H1 (cell line): ENCODE results near the gene MARCHF10. TPM values are rescaled to one million over a fixed set of nuclear protein-coding genes. Genes with fewer than 3 reads are reported as not detected.

Experiments used
- CTCF ChIA-PET: fragments of 300-600 bp; sonication (Branson Sonifier 250); formaldehyde crosslinking; loops from one replicate; lab custom pipeline; 2021; ENCODE audit not compliant: partially characterized antibody; lab: Charles Lee
- POLR2A ChIA-PET: fragments of 300-600 bp; sonication (Branson Sonifier 250); formaldehyde crosslinking; loops from one replicate; lab custom pipeline; 2021; ENCODE audit warnings: inconsistent platforms; ENCODE audit not compliant: partially characterized antibody; lab: Charles Lee
- DNase-seq, 2 experiments: peaks; one replicate each; pipeline versions ENCODE4 v3.0.0 to v3.0.0-alpha.2; 2010 to 2022; ENCODE audit warnings: low spot score in 2 of 2, low read depth in 1 of 2, mixed read lengths in 1 of 2
- FAIRE-seq: peaks from 2 replicates; lab custom pipeline; 2011; peaks lifted over from hg19 to GRCh38; lab: Jason Lieb, UNC
- H2AFZ ChIP-seq: 2 replicates; pipeline ENCODE4 v1.8.1; 2012; ENCODE audit warnings: low read length, inconsistent platforms
- H2AK5ac ChIP-seq: 2 replicates; pipeline ENCODE4 v1.6.1; 2013; ENCODE audit warnings: low read depth, low read length
- H2BK120ac ChIP-seq: replicated peaks from 2 replicates; pipeline ENCODE3; 2013; ENCODE audit warnings: low read depth, low read length, inconsistent platforms
- H2BK12ac ChIP-seq: 2 replicates; pipeline ENCODE4 v1.6.1; 2013; ENCODE audit warnings: low read depth, low read length
- H2BK15ac ChIP-seq: 2 replicates; pipeline ENCODE4 v1.6.1; 2013; ENCODE audit warnings: low read length
- H2BK20ac ChIP-seq: 2 replicates; pipeline ENCODE4 v1.6.1; 2013; ENCODE audit warnings: low read length
- H2BK5ac ChIP-seq: 2 replicates; pipeline ENCODE4 v1.6.1; 2013; ENCODE audit warnings: low read depth, low read length
- H3K14ac ChIP-seq: 2 replicates; pipeline ENCODE4 v1.6.1; 2013; ENCODE audit warnings: inconsistent platforms; ENCODE audit not compliant: insufficient read length
- H3K18ac ChIP-seq: 2 replicates; pipeline ENCODE4 v1.6.1; 2013; ENCODE audit warnings: low read length; ENCODE audit errors: extremely low read depth
- H3K23ac ChIP-seq: 2 replicates; pipeline ENCODE4 v1.6.1; 2013; ENCODE audit warnings: inconsistent platforms; ENCODE audit not compliant: insufficient read length
- H3K23me2 ChIP-seq: 2 replicates; pipeline ENCODE4 v1.6.1; 2013; ENCODE audit warnings: low read depth, low read length
- H3K27ac ChIP-seq: 2 replicates; pipeline ENCODE4 v1.6.1; 2011; ENCODE audit warnings: low read depth, low read length, inconsistent platforms
- H3K27me3 ChIP-seq, 4 experiments: replicated peaks in 1 of 4; 1 replicate in 1 of 4; 2 replicates in 3 of 4; pipeline versions ENCODE4 v1.6.1 to v1.8.1; 2011 to 2013; ENCODE audit warnings: low read length in 3 of 4, mild to moderate bottlenecking in 3 of 4, inconsistent platforms in 2 of 4, mixed read lengths in 2 of 4, moderate library complexity in 1 of 4; ENCODE audit not compliant: control insufficient read depth in 3 of 4, insufficient read depth in 3 of 4; ENCODE audit errors: extremely low read depth in 1 of 4
- H3K36me3 ChIP-seq, 4 experiments: 2 replicates each; pipeline versions ENCODE4 v1.6.1 to v1.8.1; 2011 to 2013; ENCODE audit warnings: mild to moderate bottlenecking in 4 of 4, low read length in 3 of 4, moderate library complexity in 2 of 4, control low read depth in 1 of 4, inconsistent platforms in 1 of 4; ENCODE audit not compliant: insufficient read depth in 4 of 4, control insufficient read depth in 2 of 4
- H3K4ac ChIP-seq: replicated peaks from 2 replicates; pipeline ENCODE3; 2013; ENCODE audit warnings: low read length, low read depth, mixed read lengths, inconsistent platforms; ENCODE audit not compliant: insufficient read length
- H3K4me1 ChIP-seq, 4 experiments: replicated peaks in 1 of 4; 1 replicate in 1 of 4; 2 replicates in 3 of 4; pipeline versions ENCODE4 v1.6.1 to v1.8.1; 2011 to 2013; ENCODE audit warnings: low read length in 3 of 4, inconsistent platforms in 2 of 4, mixed read lengths in 1 of 4; ENCODE audit not compliant: insufficient read depth in 4 of 4, control insufficient read depth in 3 of 4
- H3K4me2 ChIP-seq, 2 experiments: 2 replicates each; pipeline versions ENCODE4 v1.6.1 to v1.8.1; 2011 to 2013; ENCODE audit warnings: low read depth in 2 of 2, low read length in 2 of 2, control low read depth in 1 of 2, inconsistent platforms in 1 of 2, mild to moderate bottlenecking in 1 of 2; ENCODE audit not compliant: insufficient read depth in 1 of 2
- H3K4me3 ChIP-seq, 4 experiments: fragments of 200-600, 300-600 bp in 1 of 4; sonication (generic), shearing (Covaris generic), sonication (Bioruptor Twin) in 1 of 4; 2 replicates each; pipeline versions ENCODE4 v1.5.1 to v1.8.1; 2011 to 2016; ENCODE audit warnings: low read length in 4 of 4, low read depth in 3 of 4, control low read depth in 2 of 4, inconsistent platforms in 2 of 4, mild to moderate bottlenecking in 2 of 4, mixed read lengths in 1 of 4, moderate library complexity in 1 of 4; ENCODE audit not compliant: insufficient read depth in 2 of 4; ENCODE audit errors: extremely low read depth in 1 of 4
- H3K56ac ChIP-seq: replicated peaks from 2 replicates; pipeline ENCODE3; 2013; ENCODE audit warnings: low read depth, mild to moderate bottlenecking, mixed read lengths, low read length, inconsistent platforms; ENCODE audit not compliant: insufficient read length
- H3K79me1 ChIP-seq: 2 replicates; pipeline ENCODE4 v1.6.1; 2013; ENCODE audit warnings: low read depth, low read length, control low read depth
- H3K79me2 ChIP-seq, 2 experiments: 2 replicates each; pipeline versions ENCODE4 v1.6.1 to v1.8.1; 2012 to 2013; ENCODE audit warnings: low read length in 2 of 2, mild to moderate bottlenecking in 2 of 2, inconsistent platforms in 1 of 2; ENCODE audit not compliant: insufficient read depth in 2 of 2, control insufficient read depth in 1 of 2
- H3K9ac ChIP-seq, 4 experiments: replicated peaks in 1 of 4; 1 replicate in 1 of 4; 2 replicates in 3 of 4; pipeline versions ENCODE4 v1.6.1 to v1.8.1; 2011 to 2013; ENCODE audit warnings: low read depth in 3 of 4, low read length in 3 of 4, control low read depth in 2 of 4, mild to moderate bottlenecking in 2 of 4, moderate library complexity in 2 of 4, inconsistent platforms in 1 of 4; ENCODE audit errors: extremely low read depth in 1 of 4
- H3K9me3 ChIP-seq, 2 experiments: 2 replicates each; pipeline versions ENCODE4 v1.6.1 to v1.8.1; 2012 to 2013; ENCODE audit warnings: mild to moderate bottlenecking in 2 of 2, moderate library complexity in 2 of 2, control low read depth in 1 of 2, inconsistent platforms in 1 of 2, low read depth in 1 of 2, low read length in 1 of 2, mixed read lengths in 1 of 2; ENCODE audit not compliant: insufficient read depth in 2 of 2
- H4K20me1 ChIP-seq, 2 experiments: replicated peaks in 1 of 2; 2 replicates each; pipeline versions ENCODE3 to v1.8.1; 2011 to 2013; ENCODE audit warnings: inconsistent platforms in 2 of 2, low read length in 2 of 2, mild to moderate bottlenecking in 1 of 2; ENCODE audit not compliant: insufficient read depth in 2 of 2, control insufficient read depth in 1 of 2
- H4K5ac ChIP-seq: 2 replicates; pipeline ENCODE4 v1.6.1; 2013; ENCODE audit warnings: low read length, low read depth, mixed read lengths, inconsistent platforms; ENCODE audit not compliant: insufficient read length
- H4K8ac ChIP-seq: 2 replicates; pipeline ENCODE4 v1.8.0; 2013; ENCODE audit warnings: mild to moderate bottlenecking, moderate library complexity, low read length, inconsistent platforms; ENCODE audit not compliant: insufficient read depth; ENCODE audit errors: extremely low read depth
- H4K91ac ChIP-seq: replicated peaks from 2 replicates; pipeline ENCODE3; 2013; ENCODE audit warnings: low read length, mixed read lengths, inconsistent platforms; ENCODE audit not compliant: insufficient read length
- EP300 ChIP-seq, 2 experiments: IDR thresholded peaks; 1 replicate in 1 of 2; 2 replicates in 1 of 2; pipeline ENCODE4 v1.6.1; 2011 to 2012; ENCODE audit warnings: low read depth in 2 of 2, low read length in 2 of 2, mild to moderate bottlenecking in 2 of 2, borderline replicate concordance in 1 of 2, inconsistent platforms in 1 of 2, moderate library complexity in 1 of 2
- KDM5A ChIP-seq: fragments of 200-600 bp; IDR thresholded peaks from 2 replicates; pipeline ENCODE4 v1.7.1; 2012; ENCODE audit warnings: mild to moderate bottlenecking, low read length, inconsistent platforms, mixed read lengths
- WGBS, 2 experiments: shearing (Covaris generic) in 1 of 2; methylation state at CpG; one replicate each; pipeline versions ENCODE4 v1.1.6 to v1.1.7; 2013 to 2015; ENCODE audit warnings: low lambda C conversion rate in 2 of 2, mixed read lengths in 2 of 2, inconsistent platforms in 1 of 2, low coverage in 1 of 2, missing lambda C conversion rate in 1 of 2; ENCODE audit not compliant: insufficient replicate concordance in 2 of 2, insufficient coverage in 1 of 2, insufficient read length in 1 of 2; ENCODE audit errors: extremely low coverage in 1 of 2, missing lambda C conversion rate in 1 of 2; 5-methylcytosine and 5-hydroxymethylcytosine counted together
- polyA plus RNA-seq, 7 experiments: library from polyadenylated mRNA; depleted of rRNA in 3 of 7; stranded (reverse) in 5 of 7; unstranded in 2 of 7; fragments of >200 nt in 5 of 7; fragments of 200-250 nt in 2 of 7; gene quantifications; 1 replicate in 5 of 7; 2 replicates in 1 of 7; 4 replicates in 1 of 7; pipeline versions ENCODE4 v1.2.1 to v1.2.3, GENCODE V29; 2011 to 2013; ENCODE audit warnings: missing spikeins in 2 of 7, mixed read lengths in 2 of 7
- total RNA-seq: library from RNA; stranded (reverse); fragmentation: NEBNext Ultra II Directional; extraction: Animal tissue kit (Norgen Biotek cat#: 25700); gene quantifications from 2 replicates; pipeline ENCODE4 v1.2.1, GENCODE V29; 2021

Gene MARCHF10
- total and polyA plus RNA-seq, 2 of the 8 experiments (the other 6 are each of a cell fraction or from before 2014, with no cell fraction given) = 0.48 to 0.73 TPM

DNA sequence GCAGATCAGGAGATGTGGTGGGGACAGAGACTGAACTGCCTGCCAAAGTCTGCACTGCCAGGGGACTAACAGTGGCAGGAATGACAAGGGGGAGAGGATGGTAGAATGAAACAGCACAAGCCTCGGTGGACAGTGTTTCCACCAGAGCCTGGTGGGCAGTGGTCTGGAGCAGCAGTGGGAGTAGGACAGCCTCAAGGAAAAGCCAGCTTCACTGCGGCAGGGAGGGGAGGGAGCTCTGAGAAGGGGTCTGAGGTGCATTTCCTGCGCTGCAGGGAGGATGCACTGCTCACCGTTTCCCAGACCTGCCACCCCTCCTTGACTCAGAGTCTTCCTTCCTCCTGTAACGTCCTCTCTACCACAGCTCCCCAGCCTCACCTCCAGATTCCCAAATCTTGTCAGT is 33.8 kb downstream of the MARCHF10 start:
- DNase-seq = no peak

More for the DNA sequence above, 33.8 kb downstream of the MARCHF10 start:
- Histone ChIP-seq H2BK120ac (no peak overlapping the region), H3K9me3 (peaks cover 0 to 3% of the 10 kb centered on the region in 2 experiments; a peak in 1 of 4 replicates), H3K23ac (no peak overlapping the region), H3K4me1 (peaks cover 0 to 3% (median 0%) of the 10 kb centered on the region in 4 experiments; a peak in 2 of 7 replicates), H4K91ac (no peak overlapping the region), H3K4me2 (no peak overlapping the region), H3K4me3 (no peak overlapping the region), H3K14ac (no peak overlapping the region), H3K27me3 (no peaks in the 10 kb centered on the region), H3K23me2 (0 out of 2 replicates have a peak, but pooled peaks cover 2% of the 10 kb centered on the region), H2BK12ac (peak overlapping the region; percentile 39; the same call in 1 of the 2 replicates), H3K4ac (no peak overlapping the region), H3K27ac (no peak overlapping the region), H4K20me1 (no peaks in the 10 kb centered on the region), H3K79me2 (no peaks in the 10 kb centered on the region), H2BK20ac (no peak overlapping the region), H3K36me3 (no peaks in the 10 kb centered on the region), H4K5ac (no peak overlapping the region), H2AFZ (no peak overlapping the region), H2BK15ac (peak overlapping the region; percentile 88; the same call in 1 of the 2 replicates), H3K79me1 (no peaks in the 10 kb centered on the region), H3K56ac (no peak overlapping the region), H2BK5ac (no peak overlapping the region), H2AK5ac (no peak overlapping the region), H3K9ac (no peak overlapping the region), H4K8ac (no peak overlapping the region; the same call in 1 of the 2 replicates), H3K18ac (no peak overlapping the region)
- WGBS, 2 experiments = 77% methylated on average over 4 of the region's 5 CpGs; no CpG with 5 or more reads in 1 of the 2 experiments
- CTCF ChIA-PET = interaction anchor here (1.3 to 2.8 kb wide), 2 partner anchors 9 to 54 kb away, joined by 3 to 9 read pairs; no protein-coding TSS in a partner anchor
- TF ChIP-seq EP300 (IDR thresholded peaks at IDR 0.05; ENCODE audit: borderline replicate concordance in 1 of 2, low read depth in 2 of 2, low read length in 2 of 2) (peak in 1 of 2 experiments; percentile 65; a peak in 1 of 3 replicates), KDM5A (no peak)
- FAIRE-seq = no peak
- POLR2A ChIA-PET = no interaction called here
